Measurements from ENCODE around the gene RIF1.

RIF1 gene

GRCh38 chr2:151520976-151521375 lies 111.3 kb downstream of the RIF1 start:
- DNase-seq: no peak

- no peak for DNase-seq
Measured at GRCh38 chr2:151522556-151522955, 112.9 kb downstream of the RIF1 start.

GRCh38 chr2:151523850-151524249 lies 114.1 kb downstream of the RIF1 start:
- DNase-seq: no peak

- DNase-seq: peak; percentile 35
Measured at GRCh38 chr2:151525821-151526373, 116.2 kb downstream of the RIF1 start.

- DNase-seq: no peak
Measured at GRCh38 chr2:151526572-151527090, 116.9 kb downstream of the RIF1 start.

All from CD4-positive, alpha-beta T cell treated with Interferon gamma for 1 hour (primary cell).